HepG2 (cell line): ENCODE measurements around the gene SMCO1. TPM values are rescaled to one million over a fixed set of nuclear protein-coding genes. Genes with fewer than 3 reads are reported as not detected.

ENCODE experiments used
- ATAC-seq: fragments of 200-7000 bp; cut with Tn5 transposase; 3 replicates; pipeline ENCODE4 v1.9.1; 2020; ENCODE audit warnings: mild to moderate bottlenecking, moderate library complexity
- BruUV-seq: library from RNA; stranded (reverse); fragments of 400-500 nt; replicated peaks from 2 replicates; lab custom pipeline; 2021; lab: Mats Ljungman, UMichigan
- CTCF ChIA-PET: fragments of 300-600 bp; formaldehyde crosslinking; extraction: SDS; loops from one replicate; lab custom pipeline; 2021; ENCODE audit warnings: low total read pairs, inconsistent platforms, low intra/inter-chr PET ratio; lab: Yijun Ruan, JAX
- POLR2A ChIA-PET: fragments of 350-600 bp; sonication (Branson Sonifier 250); formaldehyde crosslinking; loops from one replicate; lab custom pipeline; 2020; ENCODE audit warnings: antibody characterized with exemption, inconsistent platforms; lab: Yijun Ruan, JAX
- DNase-seq: peaks from one replicate; pipeline ENCODE4 v3.0.0-alpha.2; 2015; ENCODE audit warnings: low spot score
- FAIRE-seq: peaks from 3 replicates; lab custom pipeline; 2011; peaks lifted over from hg19 to GRCh38; lab: Jason Lieb, UNC
- H2AFZ ChIP-seq: one replicate; pipeline ENCODE4 v1.6.1; 2011; ENCODE audit warnings: low read length, inconsistent platforms
- H3K27ac ChIP-seq: fragments of 300-600 bp; 3 replicates; pipeline ENCODE4 v1.8.0; 2011; ENCODE audit warnings: mixed run types, mild to moderate bottlenecking, mixed read lengths, low read length, inconsistent platforms; ENCODE audit not compliant: insufficient read depth; ENCODE audit errors: extremely low read length
- H3K27me3 ChIP-seq, 2 experiments: fragments of 200-600 bp in 1 of 2; 2 replicates in 1 of 2; 3 replicates in 1 of 2; pipeline versions ENCODE4 v1.6.0 to v1.8.0; 2011; ENCODE audit warnings: low read length in 2 of 2, mild to moderate bottlenecking in 2 of 2, moderate library complexity in 2 of 2, inconsistent platforms in 1 of 2; ENCODE audit not compliant: insufficient read depth in 2 of 2, control insufficient read depth in 1 of 2
- H3K36me3 ChIP-seq, 2 experiments: fragments of 200-600 bp in 1 of 2; replicated peaks in 1 of 2; 2 replicates in 1 of 2; 3 replicates in 1 of 2; pipeline versions ENCODE4 v1.5.1 to v1.8.0; 2011; ENCODE audit warnings: low read length in 2 of 2, inconsistent platforms in 1 of 2; ENCODE audit not compliant: insufficient read depth in 2 of 2, control insufficient read depth in 1 of 2
- H3K4me1 ChIP-seq: 2 replicates; pipeline ENCODE4 v1.5.1; 2012; ENCODE audit warnings: low read length, inconsistent platforms; ENCODE audit not compliant: insufficient read depth
- H3K4me2 ChIP-seq: 2 replicates; pipeline ENCODE4 v1.6.0; 2011; ENCODE audit warnings: low read depth, low read length, inconsistent platforms
- H3K4me3 ChIP-seq, 3 experiments: fragments of 200-600 bp in 1 of 3; sonication (generic), shearing (Covaris generic) in 1 of 3; replicated peaks in 1 of 3; 2 replicates each; pipeline ENCODE4 v1.5.1; 2011 to 2016; ENCODE audit warnings: low read length in 3 of 3, inconsistent platforms in 2 of 3, low read depth in 2 of 3, mild to moderate bottlenecking in 2 of 3, control low read depth in 1 of 3, mixed read lengths in 1 of 3; ENCODE audit not compliant: insufficient read depth in 1 of 3
- H3K79me2 ChIP-seq: one replicate; pipeline ENCODE4 v1.6.1; 2011; ENCODE audit warnings: low read length, inconsistent platforms; ENCODE audit not compliant: insufficient read depth
- H3K9ac ChIP-seq: 2 replicates; pipeline ENCODE4 v1.6.0; 2011; ENCODE audit warnings: mild to moderate bottlenecking, low read depth, low read length, inconsistent platforms; ENCODE audit not compliant: insufficient read depth
- H3K9me3 ChIP-seq: 2 replicates; pipeline ENCODE4 v1.5.1; 2012; ENCODE audit warnings: mild to moderate bottlenecking, low read length
- H4K20me1 ChIP-seq: 2 replicates; pipeline ENCODE4 v1.6.0; 2011; ENCODE audit warnings: inconsistent platforms, mild to moderate bottlenecking, low read length, moderate library complexity; ENCODE audit not compliant: insufficient read depth
- CENPX ChIP-seq: sonication (generic); formaldehyde crosslinking; IDR thresholded peaks from 2 replicates; pipeline ENCODE4 v1.9.0; 2021; ENCODE audit warnings: mild to moderate bottlenecking, missing genetic modification reagents, moderate library complexity
- FUBP1 ChIP-seq: sonication (generic); formaldehyde crosslinking; IDR thresholded peaks from 2 replicates; pipeline ENCODE4 v1.5.1; 2020; ENCODE audit warnings: missing genetic modification reagents, mild to moderate bottlenecking, borderline replicate concordance
- IKZF5 ChIP-seq: IDR thresholded peaks from 2 replicates; pipeline ENCODE4 v1.6.1; 2018; ENCODE audit warnings: missing genetic modification reagents, mild to moderate bottlenecking, missing compliant biosample characterization
- MYPOP ChIP-seq: sonication (generic); formaldehyde crosslinking; IDR thresholded peaks from 2 replicates; pipeline ENCODE4 v1.8.1; 2023; ENCODE audit warnings: mild to moderate bottlenecking, moderate library complexity, missing genetic modification reagents
- NFAT5 ChIP-seq: sonication (generic); formaldehyde crosslinking; IDR thresholded peaks from 2 replicates; pipeline ENCODE4 v1.4.0; 2020; ENCODE audit warnings: missing genetic modification reagents
- NFE2L2 ChIP-seq: fragments of 150-350 bp; IDR thresholded peaks from 2 replicates; pipeline ENCODE4 v1.6.1; 2014; ENCODE audit warnings: low read length
- TAF15 ChIP-seq: fragments of 200-400 bp; formaldehyde crosslinking; IDR thresholded peaks from one replicate; pipeline ENCODE4 v1.6.1; 2018; ENCODE audit warnings: mild to moderate bottlenecking, low read depth, low read length; ENCODE audit not compliant: poor library complexity, severe bottlenecking
- ZBTB34 ChIP-seq: sonication (generic); formaldehyde crosslinking; IDR thresholded peaks from 2 replicates; pipeline ENCODE4 v1.8.0; 2022; ENCODE audit warnings: mild to moderate bottlenecking, missing genetic modification reagents
- ZMYM3 ChIP-seq: sonication (generic); formaldehyde crosslinking; IDR thresholded peaks from 2 replicates; pipeline ENCODE4 v1.5.1; 2020; ENCODE audit warnings: mild to moderate bottlenecking, missing genetic modification reagents
- ZNF160 ChIP-seq: sonication (generic); formaldehyde crosslinking; IDR thresholded peaks from 2 replicates; pipeline ENCODE4 v1.8.0; 2022; ENCODE audit warnings: mild to moderate bottlenecking, inconsistent platforms, missing genetic modification reagents
- ZNF367 ChIP-seq: sonication (generic); formaldehyde crosslinking; IDR thresholded peaks from 2 replicates; pipeline ENCODE4 v1.4.0; 2020; ENCODE audit warnings: missing genetic modification reagents, borderline replicate concordance
- ZNF775 ChIP-seq: sonication (generic); formaldehyde crosslinking; IDR thresholded peaks from 2 replicates; pipeline ENCODE4 v1.4.0; 2020; ENCODE audit warnings: missing genetic modification reagents, mild to moderate bottlenecking, moderate library complexity, borderline replicate concordance
- whole genome bisulfite sequencing: methylation state at CpG from one replicate; pipeline ENCODE4 v1.1.6; 2017; ENCODE audit warnings: low lambda C conversion rate; 5-methylcytosine and 5-hydroxymethylcytosine counted together
- in situ Hi-C: cut with HindIII; loops from 2 replicates; pipeline ENCODE4 v1.10.0; 2017; ENCODE audit warnings: low pct_unique_long_range_greater_than_20kb; ENCODE audit not compliant: extremely low pct_ligation_motif_present
- intact Hi-C: fragments of 100-400 bp; cut with micrococcal nuclease; formaldehyde crosslinking; loops from one replicate; pipeline ENCODE4 v1.10.0; 2022; ENCODE audit not compliant: unreplicated experiment
- polyA plus RNA-seq, 8 experiments: library from polyadenylated mRNA; depleted of rRNA in 3 of 8; stranded (reverse) in 7 of 8; unstranded in 1 of 8; fragments of >200 nt; fragmentation: Illumina TruSeq in 4 of 8; extraction: Trizol in 4 of 8; gene quantifications; 2 replicates each; pipeline versions ENCODE4 v1.2.1 to v1.2.3, GENCODE V29; 2011 to 2016; ENCODE audit warnings: low read depth in 4 of 8, missing spikeins in 1 of 8, mixed read lengths in 1 of 8; ENCODE audit not compliant: insufficient read depth in 1 of 8
- total RNA-seq, 5 experiments: library from RNA; depleted of rRNA; stranded (reverse); fragments of >200 nt; fragmentation: Illumina TruSeq; extraction: Trizol; gene quantifications; 2 replicates each; pipeline ENCODE4 v1.2.3, GENCODE V29; 2016; ENCODE audit warnings: low read depth in 1 of 5

The SMCO1 gene
- total and polyA plus RNA-seq, 2 of the 13 experiments (the other 11 are each of a cell fraction or from before 2014, with no cell fraction given) = not detected

- peaks cover 4% of the 10 kb centered on the region; the same call in 1 of the 2 replicates for H3K9me3 ChIP-seq
- H3K27ac ChIP-seq = no peak overlapping the region
- H3K36me3 ChIP-seq = no peaks in the 10 kb centered on the region
- ATAC-seq (no peak), DNase-seq (no peak), FAIRE-seq (no peak)
- in situ Hi-C loops = no loop called here
- no peak overlapping the region for H3K4me3 ChIP-seq
- no peaks in the 10 kb centered on the region for H3K27me3 ChIP-seq
- H3K9ac ChIP-seq = no peak overlapping the region
- CTCF ChIA-PET = no interaction called here
- intact Hi-C loops = no loop called here
- no peak for TF ChIP-seq MYPOP (CRISPR knock-in tag)
- no peak for TF ChIP-seq ZNF367 (CRISPR knock-in tag)
- no peak for TF ChIP-seq IKZF5 (CRISPR knock-in tag)
- TF ChIP-seq NFE2L2 = no peak
- no peak for TF ChIP-seq CENPX (CRISPR knock-in tag)
- no peak for TF ChIP-seq ZNF160
- TF ChIP-seq TAF15 = no peak
- no peak for TF ChIP-seq ZNF775
- no peak for TF ChIP-seq FUBP1
- no peak for TF ChIP-seq ZMYM3
- TF ChIP-seq NFAT5 = no peak
- TF ChIP-seq ZBTB34 (CRISPR knock-in tag) = no peak
- BruUV-seq = no TSS peak
- H4K20me1 ChIP-seq = no peaks in the 10 kb centered on the region
- 98% methylated on average over 3 of the region's 3 CpGs for WGBS
- H3K4me1 ChIP-seq = no peaks in the 10 kb centered on the region
- no peaks in the 10 kb centered on the region for H3K79me2 ChIP-seq
- no peak overlapping the region for H3K4me2 ChIP-seq
- POLR2A ChIA-PET = no interaction called here
- no peak overlapping the region for H2AFZ ChIP-seq
Observed at GRCh38 chr3:196555295-196555694, 40.1 kb upstream of the SMCO1 start.
